ENCODE data around the gene MCTP2. TPM values are rescaled to one million over a fixed set of nuclear protein-coding genes. Genes with fewer than 3 reads are reported as not detected.

Gene MCTP2
- total and polyA plus RNA-seq, 9 of the 15 experiments (the other 6 are each of a cell fraction or from before 2014, with no cell fraction given) = 0.07 TPM; not detected in 8

- TF ChIP-seq ATF2 (CRISPR knock-in tag; IDR thresholded peaks at IDR 0.05) (no peak), SRSF7 (optimal IDR thresholded peaks at IDR 0.05; ENCODE audit: low read depth, low read length) (no peak), SOX6 (IDR thresholded peaks at IDR 0.05) (no peak)
Observed at GRCh38 chr15:94478763-94479162, 247.4 kb downstream of the MCTP2 start (continued).

DNA sequence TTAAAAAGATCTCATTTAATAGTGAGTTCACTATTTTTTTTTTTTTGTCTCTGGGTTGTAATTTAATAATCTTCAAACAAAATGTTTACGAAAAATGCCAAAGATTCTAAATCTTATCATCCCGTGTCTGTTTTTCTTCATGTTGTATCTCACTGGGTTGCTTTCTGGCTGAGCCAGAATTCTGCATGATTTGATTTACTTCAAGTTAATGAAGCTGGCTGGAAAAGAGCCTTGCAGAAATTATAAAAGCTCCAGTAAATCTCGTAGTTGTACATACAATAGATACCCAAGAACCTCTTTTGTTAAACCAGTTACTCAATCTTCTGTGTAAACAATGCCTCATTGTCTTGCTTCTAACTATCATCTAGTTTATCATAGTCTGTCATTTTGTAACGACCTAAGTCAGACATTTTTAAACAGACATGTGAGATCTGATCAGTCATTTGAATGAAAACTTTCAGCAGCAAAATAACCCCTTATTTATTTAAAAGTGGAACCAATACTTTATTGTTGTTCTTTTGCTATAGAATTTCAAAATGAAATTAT, 249.0 kb downstream of the MCTP2 start:
- Histone ChIP-seq H3K4me1 (replicated peaks in 1 of 2; ENCODE audit: control insufficient read depth in 2 of 2, insufficient read depth in 2 of 2, low read length in 2 of 2) (no peaks in the 10 kb centered on the region), H2AFZ (ENCODE audit: low read depth, low read length) (no peak overlapping the region), H3K9me1 (ENCODE audit: control insufficient read depth, insufficient read depth, low read length) (no peaks in the 10 kb centered on the region), H4K20me1 (replicated peaks; ENCODE audit: control insufficient read depth, insufficient read depth, low read length) (no peaks in the 10 kb centered on the region), H3K4me3 (no peak overlapping the region), H3K79me2 (ENCODE audit: control insufficient read depth, insufficient read depth, low read length) (no peaks in the 10 kb centered on the region), H3K9me3 (replicated peaks; ENCODE audit: control insufficient read depth, insufficient read depth, low read depth, low read length) (peaks cover 3% of the 10 kb centered on the region), H3K9ac (ENCODE audit: insufficient read depth in 1 of 2, low read depth in 2 of 2, low read length in 2 of 2) (no peak overlapping the region), H3K4me2 (ENCODE audit: insufficient read depth, low read length) (no peak overlapping the region), H3K27ac (ENCODE audit: extremely low read depth, low read depth, low read length) (no peak overlapping the region), H3K27me3 (ENCODE audit: control insufficient read depth in 2 of 2, insufficient read depth in 2 of 2, low read length in 2 of 2) (no peaks in the 10 kb centered on the region), H3K36me3 (ENCODE audit: control insufficient read depth, insufficient read depth, low read length) (no peaks in the 10 kb centered on the region)
- DNase-seq (ENCODE audit: extremely low read depth in 1 of 4, low spot score in 3 of 4) (no peak), ATAC-seq (no peak), FAIRE-seq (no peak)
- ChIA-PET CTCF (ENCODE audit: low intra/inter-chr PET ratio) (no interaction called here), POLR2A (no interaction called here)
- WGBS (ENCODE audit: insufficient coverage, low coverage, missing lambda C conversion rate) = 0% methylated on average over 4 of the region's 4 CpGs
- in situ Hi-C loops (cut with MboI) (no loop called here), intact Hi-C loops (cut with micrococcal nuclease) (no loop called here)
- no TSS peak for BruUV-seq (replicated peaks)
- TF ChIP-seq RBFOX2 (IDR thresholded peaks at IDR 0.05; ENCODE audit: low read depth, low read length) (no peak), ELF2 (CRISPR knock-in tag; IDR thresholded peaks at IDR 0.05) (no peak), NONO (IDR thresholded peaks at IDR 0.05; ENCODE audit: low read depth in 2 of 2, low read length in 1 of 2) (no peak), ZNF274 (IDR thresholded peaks at IDR 0.05; ENCODE audit: borderline replicate concordance, low read depth, low read length) (no peak), NFRKB (IDR thresholded peaks at IDR 0.05; ENCODE audit: low read depth) (no peak), MCM2 (IDR thresholded peaks at IDR 0.05; ENCODE audit: low read depth) (no peak), HNRNPK (IDR thresholded peaks at IDR 0.05; ENCODE audit: low read depth, low read length, poor library complexity, severe bottlenecking) (no peak), ZNF347 (CRISPR knock-in tag; IDR thresholded peaks at IDR 0.05; ENCODE audit: low read depth) (no peak)
- TF ChIP-seq, protein P1, sequence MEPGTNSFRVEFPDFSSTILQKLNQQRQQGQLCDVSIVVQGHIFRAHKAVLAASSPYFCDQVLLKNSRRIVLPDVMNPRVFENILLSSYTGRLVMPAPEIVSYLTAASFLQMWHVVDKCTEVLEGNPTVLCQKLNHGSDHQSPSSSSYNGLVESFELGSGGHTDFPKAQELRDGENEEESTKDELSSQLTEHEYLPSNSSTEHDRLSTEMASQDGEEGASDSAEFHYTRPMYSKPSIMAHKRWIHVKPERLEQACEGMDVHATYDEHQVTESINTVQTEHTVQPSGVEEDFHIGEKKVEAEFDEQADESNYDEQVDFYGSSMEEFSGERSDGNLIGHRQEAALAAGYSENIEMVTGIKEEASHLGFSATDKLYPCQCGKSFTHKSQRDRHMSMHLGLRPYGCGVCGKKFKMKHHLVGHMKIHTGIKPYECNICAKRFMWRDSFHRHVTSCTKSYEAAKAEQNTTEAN (CRISPR knock-in tag; IDR thresholded peaks at IDR 0.05) = no peak

All from K562 (cell line).